HCT116 (cell line): ENCODE measurements around the gene SYTL3. TPM values are rescaled to one million over a fixed set of nuclear protein-coding genes. Genes with fewer than 3 reads are reported as not detected.

Source experiments
- ATAC-seq: fragments of 200-7000 bp; cut with Tn5 transposase; 2 replicates; pipeline ENCODE4 v1.9.1; 2020; ENCODE audit warnings: mild to moderate bottlenecking, moderate library complexity
- BruUV-seq: library from RNA; stranded (reverse); fragments of 400-500 nt; replicated peaks from 2 replicates; lab custom pipeline; 2021; lab: Mats Ljungman, UMichigan
- CTCF ChIA-PET: fragments of 300-600 bp; sonication (Branson Sonifier 250); formaldehyde crosslinking; loops from one replicate; lab custom pipeline; 2021; ENCODE audit warnings: antibody characterized with exemption; lab: Charles Lee
- POLR2A ChIA-PET: fragments of 300-600, 350-600 bp; sonication (Branson Sonifier 250); formaldehyde crosslinking; loops from one replicate; lab custom pipeline; 2021; ENCODE audit warnings: antibody characterized with exemption; lab: Charles Lee
- RAD21 ChIA-PET, 2 experiments: fragments of 300-600 bp; sonication (Branson Sonifier 250); formaldehyde crosslinking; loops; one replicate each; lab custom pipeline; 2023; ENCODE audit warnings: low total read pairs in 2 of 2; ENCODE audit not compliant: uncharacterized antibody in 2 of 2, unreplicated experiment in 2 of 2, low non-redundant PET in 1 of 2; lab: Charles Lee
- DNase-seq: peaks from one replicate; pipeline ENCODE4 v3.0.0-alpha.2; 2010; ENCODE audit warnings: low read depth, low spot score
- H2AFZ ChIP-seq: fragments of 200-600 bp; shearing (Covaris generic), sonication (generic); 2 replicates; pipeline ENCODE4 v1.6.1; 2017; ENCODE audit warnings: low read depth, mixed run types, mixed read lengths, antibody characterized with exemption, low read length; ENCODE audit not compliant: poor library complexity, severe bottlenecking
- H3K27ac ChIP-seq: 2 replicates; pipeline ENCODE4 v1.5.1; 2012; ENCODE audit warnings: low read depth, low read length
- H3K27me3 ChIP-seq: fragments of 200-600 bp; sonication (generic); 2 replicates; pipeline ENCODE4 v1.6.1; 2016; ENCODE audit warnings: mixed run types, low read length, mixed read lengths; ENCODE audit not compliant: insufficient read depth
- H3K36me3 ChIP-seq, 2 experiments: fragments of 200-500 bp in 1 of 2; fragments of 200-600 bp in 1 of 2; sonication (Bioruptor generic) in 1 of 2; sonication (generic) in 1 of 2; 2 replicates each; pipeline versions ENCODE4 v1.5.1 to v1.6.1; 2014 to 2016; ENCODE audit warnings: low read length in 2 of 2, inconsistent platforms in 1 of 2, mixed read lengths in 1 of 2, mixed run types in 1 of 2; ENCODE audit not compliant: insufficient read depth in 2 of 2, control insufficient read depth in 1 of 2
- H3K4me1 ChIP-seq, 2 experiments: fragments of 200-600 bp in 1 of 2; sonication (generic) in 1 of 2; 2 replicates each; pipeline versions ENCODE4 v1.5.1 to v1.6.1; 2012 to 2017; ENCODE audit warnings: low read length in 2 of 2, inconsistent platforms in 1 of 2, mild to moderate bottlenecking in 1 of 2, mixed read lengths in 1 of 2, mixed run types in 1 of 2, moderate library complexity in 1 of 2; ENCODE audit not compliant: insufficient read depth in 2 of 2, control insufficient read depth in 1 of 2
- H3K4me2 ChIP-seq: fragments of 200-600 bp; sonication (generic); 2 replicates; pipeline ENCODE4 v1.6.1; 2017; ENCODE audit warnings: mixed run types, low read length, mixed read lengths
- H3K4me3 ChIP-seq, 2 experiments: fragments of 200-600 bp in 1 of 2; sonication (generic) in 1 of 2; replicated peaks in 1 of 2; 2 replicates each; pipeline ENCODE4 v1.5.1; 2011 to 2016; ENCODE audit warnings: low read length in 2 of 2, control low read depth in 1 of 2, low read depth in 1 of 2, mild to moderate bottlenecking in 1 of 2, mixed read lengths in 1 of 2, mixed run types in 1 of 2
- H3K79me2 ChIP-seq: fragments of 200-600 bp; sonication (generic); 2 replicates; pipeline ENCODE4 v1.6.1; 2017; ENCODE audit warnings: mild to moderate bottlenecking, mixed run types, low read length, moderate library complexity, mixed read lengths; ENCODE audit not compliant: insufficient read depth
- H3K9ac ChIP-seq: fragments of 200-600 bp; sonication (generic); 2 replicates; pipeline ENCODE4 v1.6.1; 2016; ENCODE audit warnings: low read length, mixed read lengths
- H3K9me2 ChIP-seq: fragments of 200-600 bp; sonication (generic), shearing (Covaris generic); 2 replicates; pipeline ENCODE4 v1.6.1; 2017; ENCODE audit warnings: mixed run types, mild to moderate bottlenecking, moderate library complexity; ENCODE audit not compliant: insufficient read depth
- H3K9me3 ChIP-seq, 2 experiments: fragments of 200-500 bp in 1 of 2; fragments of 200-600 bp in 1 of 2; sonication (Bioruptor generic) in 1 of 2; sonication (generic) in 1 of 2; 2 replicates each; pipeline ENCODE4 v1.6.1; 2014 to 2017; ENCODE audit warnings: low read length in 2 of 2, mixed read lengths in 2 of 2, inconsistent platforms in 1 of 2, low read depth in 1 of 2, mild to moderate bottlenecking in 1 of 2, mixed run types in 1 of 2, moderate library complexity in 1 of 2; ENCODE audit not compliant: control insufficient read depth in 1 of 2, insufficient read depth in 1 of 2
- H4K20me1 ChIP-seq: fragments of 200-600 bp; sonication (generic), shearing (Covaris generic); 2 replicates; pipeline ENCODE4 v1.6.1; 2017; ENCODE audit warnings: mixed run types, mild to moderate bottlenecking, moderate library complexity; ENCODE audit not compliant: insufficient read depth
- CBX3 ChIP-seq: IDR thresholded peaks from 2 replicates; pipeline ENCODE4 v1.6.1; 2012; ENCODE audit warnings: low read depth
- CEBPB ChIP-seq: IDR thresholded peaks from 2 replicates; pipeline ENCODE4 v1.6.1; 2012; ENCODE audit warnings: low read depth
- CTCF ChIP-seq, 3 experiments: fragments of 200-600 bp in 1 of 3; sonication (generic) in 1 of 3; IDR thresholded peaks in 2 of 3; conservative IDR thresholded peaks in 1 of 3; 2 replicates each; pipeline ENCODE4 v1.5.1; 2012 to 2017; ENCODE audit warnings: low read depth in 2 of 3, low read length in 2 of 3, antibody characterized with exemption in 1 of 3, borderline replicate concordance in 1 of 3, control low read depth in 1 of 3, mild to moderate bottlenecking in 1 of 3, mixed read lengths in 1 of 3, mixed run types in 1 of 3, moderate library complexity in 1 of 3; ENCODE audit not compliant: insufficient read depth in 1 of 3
- EZH2 ChIP-seq: fragments of 200-600 bp; sonication (generic); IDR thresholded peaks from 2 replicates; pipeline ENCODE4 v1.6.1; 2017; ENCODE audit warnings: antibody characterized with exemption, mixed run types
- EZH2phosphoT487 ChIP-seq: fragments of 200-600 bp; IDR thresholded peaks from 2 replicates; pipeline ENCODE4 v1.6.1; 2018; ENCODE audit warnings: antibody characterized with exemption, borderline replicate concordance
- POLR2A ChIP-seq: IDR thresholded peaks from 2 replicates; pipeline ENCODE4 v1.7.0; 2011; ENCODE audit warnings: borderline replicate concordance; ENCODE audit not compliant: insufficient read depth, insufficient read length; ENCODE audit errors: extremely low read depth
- RAD21 ChIP-seq: IDR thresholded peaks from 2 replicates; pipeline ENCODE4 v1.6.1; 2012; ENCODE audit warnings: low read depth, mild to moderate bottlenecking
- SIN3A ChIP-seq: IDR thresholded peaks from 2 replicates; pipeline ENCODE4 v1.6.1; 2012; ENCODE audit warnings: low read depth
- SRF ChIP-seq: IDR thresholded peaks from 2 replicates; pipeline ENCODE4 v1.6.1; 2012; ENCODE audit warnings: low read depth
- YY1 ChIP-seq: IDR thresholded peaks from 2 replicates; pipeline ENCODE4 v1.6.1; 2011; ENCODE audit warnings: low read length, low read depth, moderate library complexity, mild to moderate bottlenecking; ENCODE audit not compliant: insufficient replicate concordance; ENCODE audit errors: extremely low read depth
- ZFX ChIP-seq: fragments of 450-650 bp; IDR thresholded peaks from 2 replicates; pipeline ENCODE4 v1.6.1; 2017
- ZNF274 ChIP-seq: fragments of 200-500 bp; sonication (Bioruptor generic); IDR thresholded peaks from 2 replicates; pipeline ENCODE4 v1.6.1; 2014; ENCODE audit warnings: mild to moderate bottlenecking, low read depth, low read length, inconsistent platforms
- intact Hi-C: fragments of 100-400 bp; cut with micrococcal nuclease; formaldehyde crosslinking; loops from 2 replicates; pipeline ENCODE4 v1.10.0; 2022
- total RNA-seq: library from RNA; stranded (reverse); gene quantifications from one replicate; pipeline ENCODE4 v1.2.1, GENCODE V29; 2021; ENCODE audit not compliant: unreplicated experiment
- TF ChIP-seq, protein P1 (sequence below): IDR thresholded peaks from 2 replicates; pipeline ENCODE4 v1.6.1; 2012

SYTL3 gene
- total RNA-seq, 1 experiment from 2014 or later = 55.3 TPM

- H4K20me1 ChIP-seq = peaks cover 60% of the 10 kb centered on the region; the same call in 1 of the 2 replicates
- CTCF ChIA-PET = interaction anchor here (1.8 kb wide), 1 partner anchor 15 kb away, joined by 6 read pairs; no protein-coding TSS in a partner anchor
- no peak overlapping the region for H3K4me3 ChIP-seq
- no TSS peak for BruUV-seq
- DNase-seq (no peak), ATAC-seq (no peak)
- no peak overlapping the region for H3K4me2 ChIP-seq
- no peaks in the 10 kb centered on the region for H3K9me2 ChIP-seq
- H3K9me3 ChIP-seq = no peaks in the 10 kb centered on the region
- no peaks in the 10 kb centered on the region for H3K27me3 ChIP-seq
- peaks cover 56 to 95% of the 10 kb centered on the region in 2 experiments for H3K36me3 ChIP-seq
- H2AFZ ChIP-seq = no peak overlapping the region
- peak overlapping the region; percentile 28 for H3K27ac ChIP-seq
- no peak overlapping the region for H3K9ac ChIP-seq
- H3K4me1 ChIP-seq = peaks cover 46 to 98% of the 10 kb centered on the region in 2 experiments
- RAD21 ChIA-PET = no interaction called here
- TF ChIP-seq, protein P1, sequence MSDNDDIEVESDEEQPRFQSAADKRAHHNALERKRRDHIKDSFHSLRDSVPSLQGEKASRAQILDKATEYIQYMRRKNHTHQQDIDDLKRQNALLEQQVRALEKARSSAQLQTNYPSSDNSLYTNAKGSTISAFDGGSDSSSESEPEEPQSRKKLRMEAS = no peak
- TF ChIP-seq CTCF (IDR thresholded peaks at IDR 0.05 in 2 of 3, conservative IDR thresholded peaks at IDR 0.05 in 1 of 3; ENCODE audit: borderline replicate concordance in 1 of 3, insufficient read depth in 1 of 3, low read depth in 2 of 3, low read length in 2 of 3) (no peak), CBX3 (no peak)
- peaks cover 100% of the 10 kb centered on the region for H3K79me2 ChIP-seq
- POLR2A ChIA-PET = no interaction called here
- intact Hi-C loops = no loop called here
These were observed 127.7 kb downstream of the SYTL3 start for GRCh38 chr6:158777510-158777909.

DNA sequence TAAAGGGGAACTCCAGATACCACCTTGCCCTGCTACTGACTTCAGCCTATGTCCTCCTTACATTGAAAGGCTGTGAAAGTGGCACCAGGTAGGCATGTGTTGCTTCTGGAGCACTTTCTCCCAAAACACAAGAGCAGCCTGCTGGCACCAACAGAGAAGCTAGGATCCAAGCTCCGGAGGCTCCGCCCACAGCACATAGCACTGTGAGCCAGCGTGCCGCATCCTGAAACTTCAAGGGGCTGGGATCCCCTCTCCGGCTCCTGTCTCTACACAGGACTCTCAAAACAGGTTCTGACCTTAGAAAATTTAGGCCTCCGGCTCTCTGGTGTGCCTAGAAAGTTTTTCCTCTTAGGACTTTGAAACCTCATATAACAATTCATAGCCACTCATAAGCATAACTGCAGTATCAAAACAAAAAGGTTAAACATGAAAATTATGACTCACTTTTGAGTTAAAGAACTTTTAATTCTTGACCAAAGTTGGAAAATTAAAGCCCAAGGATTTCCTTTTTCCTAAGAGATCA, 128.2 kb downstream of the SYTL3 start:
- Histone ChIP-seq H3K27ac (peak overlapping the region; percentile 28; the same call in 1 of the 2 replicates), H4K20me1 (peaks cover 61% of the 10 kb centered on the region; the same call in 1 of the 2 replicates), H3K4me1 (peaks cover 47 to 98% of the 10 kb centered on the region in 2 experiments), H3K79me2 (peaks cover 100% of the 10 kb centered on the region), H3K4me3 (no peak overlapping the region), H3K9me2 (no peaks in the 10 kb centered on the region), H3K9me3 (no peaks in the 10 kb centered on the region), H3K27me3 (no peaks in the 10 kb centered on the region), H3K9ac (no peak overlapping the region), H3K4me2 (no peak overlapping the region), H3K36me3 (peaks cover 59 to 95% of the 10 kb centered on the region in 2 experiments), H2AFZ (no peak overlapping the region)
- ATAC-seq (0 out of 2 replicates have a peak, but pooled peaks have one; percentile 13), DNase-seq (no peak)
- intact Hi-C loops = no loop called here
- RAD21 ChIA-PET = no interaction called here
- BruUV-seq = no TSS peak
- POLR2A ChIA-PET = no interaction called here
- CTCF ChIA-PET = interaction anchor here (1.8 kb wide), 1 partner anchor 15 kb away, joined by 6 read pairs; no protein-coding TSS in a partner anchor
- TF ChIP-seq ZNF274 (no peak), CTCF (IDR thresholded peaks at IDR 0.05 in 2 of 3, conservative IDR thresholded peaks at IDR 0.05 in 1 of 3; ENCODE audit: borderline replicate concordance in 1 of 3, insufficient read depth in 1 of 3, low read depth in 2 of 3, low read length in 2 of 3) (no peak), EZH2 (no peak), YY1 (no peak), CEBPB (no peak), POLR2A (no peak), SRF (no peak), CBX3 (no peak), EZH2phosphoT487 (no peak), ZFX (no peak), SIN3A (no peak), RAD21 (no peak)
